Measurements from ENCODE around the gene CMTM5.

The CMTM5 gene

DNA sequence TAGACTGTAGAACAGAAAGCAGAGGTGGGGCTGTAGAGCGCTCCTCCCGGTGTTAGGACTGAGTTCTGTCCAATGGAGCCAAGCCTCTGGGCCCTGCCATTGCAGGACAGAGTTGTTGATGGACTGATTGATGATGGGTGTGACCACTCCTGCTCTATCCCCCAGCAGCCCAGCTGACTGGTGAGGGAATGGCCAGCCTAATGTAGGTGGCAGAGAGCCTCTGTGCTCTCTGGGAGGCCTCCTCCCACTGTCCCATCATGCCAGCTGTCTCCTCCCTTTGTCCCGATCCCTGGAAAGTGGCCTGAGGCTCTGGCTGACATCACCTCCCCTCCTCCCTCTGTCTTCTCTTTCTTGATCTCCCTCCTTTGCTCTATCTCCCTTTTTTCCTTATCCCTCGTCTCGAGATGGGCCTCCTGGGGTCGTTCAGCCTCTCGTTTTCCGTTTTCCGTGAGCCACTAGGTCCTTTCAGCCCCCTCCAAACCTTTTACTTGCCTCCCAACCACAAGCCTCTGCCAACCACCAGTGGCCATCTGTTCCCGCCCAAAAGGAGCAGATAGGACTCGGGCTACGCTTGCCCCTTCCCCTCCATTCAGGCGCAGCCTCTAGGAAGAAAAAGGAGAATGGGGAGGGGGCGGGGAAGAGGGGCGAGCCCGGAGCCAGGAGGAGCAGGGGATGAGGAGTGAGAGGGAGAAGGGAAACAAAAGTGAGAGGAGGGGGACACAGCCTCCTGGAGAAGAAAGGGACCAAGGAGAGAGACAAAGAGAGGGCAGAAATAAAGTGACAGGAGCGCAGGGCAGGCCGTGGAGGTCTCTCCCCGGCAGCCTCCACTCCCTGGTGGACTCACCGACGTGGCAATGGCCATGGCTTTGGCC is 12.4 kb upstream of the CMTM5 start:
- Mint-ChIP-seq H3K4me3 (peak overlapping the region; percentile 94 to 99 (median 96)), H3K27me3 (ENCODE audit: low read depth) (peaks cover 4% of the 10 kb centered on the region), H3K9me3 (no peaks in the 10 kb centered on the region), H3K36me3 (ENCODE audit: low read depth) (peaks cover 19% of the 10 kb centered on the region), H3K4me1 (peaks cover 44% of the 10 kb centered on the region), H3K27ac (peak overlapping the region; percentile 98 to 99 (median 98))
- TF ChIP-seq, protein P1, sequence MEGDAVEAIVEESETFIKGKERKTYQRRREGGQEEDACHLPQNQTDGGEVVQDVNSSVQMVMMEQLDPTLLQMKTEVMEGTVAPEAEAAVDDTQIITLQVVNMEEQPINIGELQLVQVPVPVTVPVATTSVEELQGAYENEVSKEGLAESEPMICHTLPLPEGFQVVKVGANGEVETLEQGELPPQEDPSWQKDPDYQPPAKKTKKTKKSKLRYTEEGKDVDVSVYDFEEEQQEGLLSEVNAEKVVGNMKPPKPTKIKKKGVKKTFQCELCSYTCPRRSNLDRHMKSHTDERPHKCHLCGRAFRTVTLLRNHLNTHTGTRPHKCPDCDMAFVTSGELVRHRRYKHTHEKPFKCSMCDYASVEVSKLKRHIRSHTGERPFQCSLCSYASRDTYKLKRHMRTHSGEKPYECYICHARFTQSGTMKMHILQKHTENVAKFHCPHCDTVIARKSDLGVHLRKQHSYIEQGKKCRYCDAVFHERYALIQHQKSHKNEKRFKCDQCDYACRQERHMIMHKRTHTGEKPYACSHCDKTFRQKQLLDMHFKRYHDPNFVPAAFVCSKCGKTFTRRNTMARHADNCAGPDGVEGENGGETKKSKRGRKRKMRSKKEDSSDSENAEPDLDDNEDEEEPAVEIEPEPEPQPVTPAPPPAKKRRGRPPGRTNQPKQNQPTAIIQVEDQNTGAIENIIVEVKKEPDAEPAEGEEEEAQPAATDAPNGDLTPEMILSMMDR (IDR thresholded peaks at IDR 0.05; ENCODE audit: unreplicated experiment in 3 of 3) = no peak

DNA sequence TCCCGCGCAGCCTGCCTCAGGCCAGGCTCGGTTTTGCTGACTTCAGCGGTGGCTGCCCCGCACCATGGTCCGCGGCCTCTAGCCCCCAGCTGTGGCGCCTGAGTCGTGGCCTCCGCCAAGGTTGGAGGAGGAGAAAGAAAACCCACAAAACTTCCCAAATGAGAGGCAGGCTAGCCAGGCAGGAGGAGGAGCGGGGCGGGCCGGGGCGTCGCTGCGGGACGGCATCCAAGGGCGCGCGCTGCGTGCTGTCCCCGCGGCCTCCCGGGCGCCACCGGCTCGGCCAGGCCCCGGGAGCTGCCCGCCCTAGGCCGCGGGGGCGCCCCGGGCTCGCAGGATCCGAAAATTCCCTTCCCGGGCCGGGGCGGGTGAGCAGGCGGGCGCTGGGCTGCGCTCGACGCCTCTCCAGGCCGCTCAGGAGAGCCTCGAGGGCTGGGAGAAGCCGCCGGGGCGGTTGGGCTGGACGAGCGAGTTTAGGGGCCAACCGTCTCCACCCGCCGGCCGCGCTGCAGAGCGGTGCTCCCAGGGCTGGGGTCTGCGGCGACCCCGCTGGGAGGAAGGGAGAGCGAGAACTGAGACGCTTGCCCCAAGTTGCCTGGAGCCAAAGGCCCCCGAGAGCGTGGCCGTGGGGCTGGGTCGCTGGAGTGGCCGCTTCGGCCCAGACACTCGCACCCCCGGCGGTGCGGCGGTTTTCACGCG is 11.7 kb upstream of the CMTM5 start, which contains the start of gene EFS:
Gene EFS (minus strand): TSS at position 137 of the 696 bp plus-strand sequence. CDS start 147 bp downstream, outside the sequence.
- Mint-ChIP-seq H3K27ac (peak within 1 kb of the TSS; percentile 98 to 99 (median 99)), H3K4me3 (peak within 1 kb of the TSS; percentile 94 to 99 (median 96)), H3K9me3 (no peaks in the 10 kb centered on the region), H3K4me1 (peaks cover 44% of the 10 kb centered on the region), H3K36me3 (ENCODE audit: low read depth) (peaks cover 17% of the 10 kb centered on the region), H3K27me3 (ENCODE audit: low read depth) (peaks cover 4% of the 10 kb centered on the region)
- TF ChIP-seq, protein P1 (IDR thresholded peaks at IDR 0.05; ENCODE audit: unreplicated experiment in 3 of 3) = no peak

DNA sequence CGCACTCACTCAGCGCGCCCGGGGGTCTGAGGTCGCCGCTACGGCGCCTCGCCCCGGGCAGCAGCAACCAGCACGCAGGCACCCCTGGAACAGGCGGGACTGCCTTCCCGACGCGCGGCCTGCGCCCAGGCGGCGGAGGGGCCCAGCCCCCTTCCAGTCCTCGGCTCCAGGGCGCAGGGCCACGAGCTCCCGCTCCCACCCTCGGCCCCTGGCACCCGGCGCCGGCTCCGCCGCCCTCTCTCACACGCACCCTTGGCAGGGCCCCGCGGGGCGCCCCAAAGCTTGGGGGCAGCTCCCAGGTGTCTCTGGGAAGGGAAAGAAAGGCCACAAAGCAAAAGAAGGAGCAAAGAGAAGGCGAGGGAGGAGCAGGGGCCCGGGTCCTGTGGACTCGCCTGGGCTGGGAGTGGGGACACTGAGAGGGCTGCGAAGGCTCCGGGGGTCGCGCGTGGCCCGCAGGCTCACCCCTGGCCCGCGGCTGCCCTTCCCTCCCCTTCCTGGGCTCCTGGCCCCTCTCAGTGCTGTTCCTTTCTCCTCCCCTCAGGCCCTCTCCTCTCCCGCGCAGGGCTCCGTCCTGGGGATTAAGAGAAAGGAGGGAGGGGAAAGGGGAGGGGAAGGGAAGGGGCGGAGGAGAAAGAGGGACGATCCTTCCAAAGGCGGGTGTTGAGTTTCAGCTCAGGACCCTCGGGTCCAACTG is 11.0 kb upstream of the CMTM5 start:
- no peaks in the 10 kb centered on the region for H3K9me3 Mint-ChIP-seq
- H3K27me3 Mint-ChIP-seq (ENCODE audit: low read depth) = peaks cover 4% of the 10 kb centered on the region
- TF ChIP-seq, protein P1 (IDR thresholded peaks at IDR 0.05; ENCODE audit: unreplicated experiment in 3 of 3) = no peak
- peaks cover 42% of the 10 kb centered on the region for H3K4me1 Mint-ChIP-seq
- peaks cover 10% of the 10 kb centered on the region for H3K36me3 Mint-ChIP-seq (ENCODE audit: low read depth)
- H3K27ac Mint-ChIP-seq = peak overlapping the region; percentile 98 to 99 (median 98)
- H3K4me3 Mint-ChIP-seq = peak overlapping the region; percentile 78 to 88 (median 85)

DNA sequence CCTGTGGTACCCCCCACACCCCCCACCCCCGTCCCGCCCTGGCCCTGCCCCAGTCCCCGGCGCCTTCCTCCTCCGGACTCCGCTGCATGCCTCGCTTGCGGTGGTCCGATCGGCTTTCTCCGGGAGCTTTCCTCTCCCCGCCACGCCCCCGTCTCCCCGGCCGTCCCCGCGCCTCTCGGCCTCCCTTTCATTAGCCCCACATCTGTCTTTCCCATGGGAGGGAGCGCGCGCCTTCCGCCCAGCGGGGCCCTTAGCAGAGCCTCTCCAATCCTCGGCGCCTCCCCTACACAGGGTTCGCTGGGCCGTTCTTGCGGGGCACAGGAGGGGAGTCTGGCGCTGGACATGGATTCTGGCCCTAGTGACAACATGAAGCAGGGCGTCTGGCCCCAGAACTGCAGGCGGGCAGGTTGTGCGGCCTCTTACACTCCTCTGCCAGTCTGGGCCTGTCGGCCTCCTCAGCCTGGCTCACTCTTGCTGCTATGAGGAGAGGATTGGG is 10.4 kb upstream of the CMTM5 start:
- Mint-ChIP-seq H3K4me3 (peak overlapping the region; percentile 78 to 88 (median 85)), H3K27ac (peak overlapping the region; percentile 98 to 99 (median 98)), H3K4me1 (peaks cover 36% of the 10 kb centered on the region), H3K36me3 (ENCODE audit: low read depth) (peaks cover 6% of the 10 kb centered on the region), H3K27me3 (ENCODE audit: low read depth) (peaks cover 4% of the 10 kb centered on the region), H3K9me3 (no peaks in the 10 kb centered on the region)
- TF ChIP-seq, protein P1 (IDR thresholded peaks at IDR 0.05; ENCODE audit: unreplicated experiment in 3 of 3) = no peak

DNA sequence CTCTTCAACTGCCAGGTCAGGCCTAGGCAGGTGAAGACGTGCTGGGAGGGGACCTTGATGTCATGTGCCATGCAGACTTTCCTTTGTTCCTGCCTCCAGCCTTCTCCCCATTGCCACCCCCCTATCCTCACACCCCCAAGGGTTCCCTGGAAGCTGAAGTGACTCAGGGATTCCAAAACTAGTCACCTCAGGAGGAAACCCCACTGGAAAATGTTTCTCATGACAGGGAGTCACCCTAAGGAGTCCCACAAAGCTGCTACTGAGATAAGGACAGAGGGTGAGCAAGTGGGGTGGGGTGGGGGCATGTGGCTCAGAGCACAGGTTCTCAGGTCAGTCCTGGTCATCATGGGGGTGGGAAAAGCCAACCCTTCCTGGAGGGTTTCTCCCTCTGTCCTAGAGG is 6.6 kb upstream of the CMTM5 start:
- peaks cover 10% of the 10 kb centered on the region for H3K4me1 Mint-ChIP-seq
- TF ChIP-seq, protein P1 (IDR thresholded peaks at IDR 0.05; ENCODE audit: unreplicated experiment in 3 of 3) = no peak
- H3K27ac Mint-ChIP-seq = no peak overlapping the region
- H3K27me3 Mint-ChIP-seq (ENCODE audit: low read depth) = peaks cover 4% of the 10 kb centered on the region
- no peaks in the 10 kb centered on the region for H3K36me3 Mint-ChIP-seq (ENCODE audit: low read depth)
- no peaks in the 10 kb centered on the region for H3K9me3 Mint-ChIP-seq
- no peak overlapping the region for H3K4me3 Mint-ChIP-seq

All from nephron (organoid).